NCI-H187 treated with DMSO at 0.1 percent for 48 hours (cell line): Measurements from ENCODE around the gene KIFC3.
"Not testable (repeated sequence)": the region's sequence is repeated elsewhere in the genome, so short reads cannot be mapped to it uniquely, and the experiment has no call there.

Source experiments
- DNase-seq: peaks from one replicate; lab custom pipeline; 2025; lab: John Stamatoyannopoulos, UW

KIFC3 gene

DNA sequence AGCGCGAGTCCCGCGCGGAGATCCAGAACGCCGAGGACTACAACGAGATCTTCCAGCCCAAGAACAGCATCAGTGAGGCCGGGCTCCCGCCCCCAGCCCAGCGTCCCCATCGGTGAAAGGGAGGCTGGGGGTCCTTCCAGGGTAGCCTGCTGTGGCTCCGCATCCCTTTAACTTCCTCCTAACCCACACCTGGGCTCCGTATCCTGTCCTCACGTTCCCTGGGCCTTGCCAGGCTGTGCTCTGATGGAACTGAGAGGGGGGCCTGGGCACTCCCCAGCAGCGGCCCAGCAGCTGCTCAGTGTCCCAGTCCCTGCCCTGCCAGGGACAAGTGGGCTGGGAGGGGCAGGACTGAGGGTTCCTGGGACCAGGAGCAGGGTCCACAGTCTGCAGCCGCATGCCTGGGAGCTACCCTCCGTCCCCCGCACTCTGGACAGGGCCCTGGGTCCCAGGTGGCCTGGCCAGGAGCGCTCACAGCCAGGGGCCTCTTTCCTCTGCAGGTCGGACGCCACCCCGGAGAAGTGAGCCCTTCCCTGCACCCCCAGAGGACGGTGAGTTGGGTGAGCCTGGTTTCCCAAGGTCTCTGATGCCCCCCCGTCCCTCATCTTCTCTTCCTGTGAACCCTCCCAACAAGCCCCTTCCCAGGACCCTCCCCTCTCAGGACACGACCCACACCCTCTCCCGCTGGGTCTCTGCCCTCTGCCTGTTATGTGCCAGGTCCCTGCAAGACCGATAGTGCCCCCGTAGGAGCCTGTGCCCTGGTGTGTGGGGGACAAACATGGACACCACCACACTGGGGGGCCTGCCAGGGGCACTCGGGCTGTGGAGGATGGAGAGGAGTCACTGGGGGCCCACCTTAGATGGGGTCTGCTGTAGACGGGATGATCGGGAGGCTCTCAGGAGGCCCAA lies 48.6 kb downstream of the KIFC3 start:
- no peak for DNase-seq

DNA sequence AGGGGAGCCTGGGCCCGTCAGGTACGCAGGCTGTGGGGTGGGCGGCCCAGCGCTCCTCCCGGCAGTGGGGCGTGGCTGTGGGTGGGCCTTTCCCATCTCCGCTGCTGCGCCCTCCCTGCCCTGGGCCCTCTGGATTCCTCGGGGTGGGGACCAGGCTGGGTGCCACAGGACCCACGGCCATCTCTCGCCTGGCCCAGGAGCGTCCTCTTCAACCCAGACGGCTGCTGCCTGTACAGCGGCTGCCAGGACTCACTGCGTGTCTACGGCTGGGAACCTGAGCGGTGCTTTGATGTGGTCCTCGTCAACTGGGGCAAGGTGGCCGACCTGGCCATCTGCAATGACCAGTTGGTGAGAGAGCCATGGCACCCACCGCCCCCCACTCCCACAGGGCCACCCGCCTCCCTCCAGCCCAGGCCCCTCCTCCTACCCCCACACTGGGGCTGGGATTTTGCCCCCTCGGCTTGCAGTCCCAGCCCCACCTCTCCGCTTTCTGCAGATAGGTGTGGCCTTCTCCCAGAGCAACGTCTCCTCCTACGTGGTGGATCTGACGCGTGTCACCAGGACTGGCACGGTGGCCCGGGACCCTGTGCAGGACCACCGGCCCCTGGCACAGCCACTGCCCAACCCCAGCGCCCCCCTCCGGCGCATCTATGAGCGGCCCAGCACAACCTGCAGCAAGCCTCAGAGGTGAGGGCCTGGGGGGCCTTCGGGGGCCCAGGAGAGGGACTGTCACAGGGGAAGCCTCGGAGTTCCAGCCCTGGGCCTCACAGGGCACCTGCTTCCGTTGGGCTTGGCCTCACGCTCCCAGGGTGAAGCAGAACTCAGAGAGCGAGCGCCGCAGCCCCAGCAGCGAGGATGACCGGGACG lies 49.5 kb downstream of the KIFC3 start:
- no peak for DNase-seq

DNA sequence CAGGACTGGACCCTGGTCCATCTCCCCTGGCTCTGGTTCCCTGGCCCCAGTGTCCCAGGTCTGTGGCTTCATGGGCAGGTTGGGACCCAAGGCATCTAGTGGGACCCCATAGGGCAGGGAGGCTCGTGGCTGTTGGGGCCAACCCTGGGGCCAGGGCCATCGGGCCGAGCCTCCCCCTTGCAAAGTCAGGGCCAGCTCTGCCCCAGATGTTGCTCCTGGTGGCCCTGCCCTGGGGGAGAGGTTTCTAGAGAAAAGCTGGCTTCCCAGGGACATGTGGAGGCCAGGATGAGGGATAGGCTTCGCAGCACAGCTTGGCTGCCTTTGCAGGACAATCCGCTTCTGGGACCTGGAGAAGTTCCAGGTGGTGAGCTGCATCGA lies 50.1 kb downstream of the KIFC3 start:
- DNase-seq = no peak

DNA sequence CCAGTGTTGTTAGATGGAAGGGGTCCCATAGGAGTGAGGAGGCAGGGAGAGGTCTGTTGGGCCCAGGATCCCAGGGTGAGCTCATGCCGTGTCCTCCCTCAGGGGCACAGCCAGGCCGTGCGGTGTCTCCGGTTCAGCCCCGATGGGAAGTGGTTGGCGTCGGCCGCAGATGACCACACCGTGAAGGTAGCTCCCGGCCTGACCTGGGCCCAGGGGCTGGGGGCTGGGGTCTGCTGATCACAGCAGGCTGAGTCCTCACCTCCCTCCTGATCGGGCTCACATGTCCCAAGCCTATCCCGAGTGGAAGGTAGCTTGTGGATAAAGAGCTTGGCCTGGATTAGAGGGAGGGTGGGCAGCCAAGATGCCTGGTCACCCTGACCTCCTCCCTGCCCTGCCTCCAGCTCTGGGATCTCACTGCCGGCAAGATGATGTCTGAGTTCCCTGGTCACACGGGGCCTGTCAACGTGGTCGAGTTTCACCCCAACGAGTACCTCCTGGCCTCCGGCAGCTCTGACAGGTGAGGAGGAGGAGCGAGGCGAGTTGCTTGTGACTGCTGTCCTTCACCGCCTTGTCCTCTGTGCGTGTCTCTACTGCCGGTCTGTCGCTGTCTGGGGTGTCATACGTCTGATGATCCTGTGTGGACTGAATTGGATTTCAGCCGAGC lies 50.6 kb downstream of the KIFC3 start:
- DNase-seq = no peak

DNA sequence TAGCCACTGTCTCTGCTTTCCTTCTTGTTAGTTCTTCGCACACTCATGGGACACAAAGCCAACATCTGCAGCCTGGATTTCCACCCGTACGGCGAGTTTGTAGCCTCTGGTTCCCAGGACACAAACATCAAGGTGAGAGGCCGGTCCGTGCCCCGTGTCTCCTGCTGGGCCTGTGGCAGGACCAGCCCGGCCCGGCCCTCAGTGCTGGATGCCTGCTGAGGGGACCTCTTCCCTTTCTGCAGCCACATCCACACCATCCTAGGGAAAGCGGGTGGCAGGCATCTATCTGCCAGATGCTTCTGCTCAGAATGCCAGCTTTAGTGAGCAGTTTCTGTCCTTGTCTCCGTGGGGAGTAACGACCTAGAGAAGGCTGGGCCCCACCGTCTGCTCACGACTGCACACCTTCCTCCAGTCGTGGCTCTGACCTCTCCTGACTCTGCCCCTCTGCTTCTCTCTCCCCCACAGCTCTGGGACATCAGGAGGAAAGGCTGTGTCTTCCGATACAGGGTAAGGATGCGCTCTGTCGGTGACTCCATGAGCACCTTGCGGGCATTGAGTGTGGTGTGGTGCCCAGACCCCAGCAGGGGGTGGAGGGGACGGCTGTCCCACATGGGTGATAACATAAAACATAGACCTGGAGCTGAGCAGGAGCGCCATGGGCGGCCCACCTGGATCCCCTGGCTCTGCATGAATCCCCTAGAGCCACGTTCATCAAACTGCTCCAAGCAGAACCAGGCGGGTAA lies 51.3 kb downstream of the KIFC3 start:
- DNase-seq = no peak

DNA sequence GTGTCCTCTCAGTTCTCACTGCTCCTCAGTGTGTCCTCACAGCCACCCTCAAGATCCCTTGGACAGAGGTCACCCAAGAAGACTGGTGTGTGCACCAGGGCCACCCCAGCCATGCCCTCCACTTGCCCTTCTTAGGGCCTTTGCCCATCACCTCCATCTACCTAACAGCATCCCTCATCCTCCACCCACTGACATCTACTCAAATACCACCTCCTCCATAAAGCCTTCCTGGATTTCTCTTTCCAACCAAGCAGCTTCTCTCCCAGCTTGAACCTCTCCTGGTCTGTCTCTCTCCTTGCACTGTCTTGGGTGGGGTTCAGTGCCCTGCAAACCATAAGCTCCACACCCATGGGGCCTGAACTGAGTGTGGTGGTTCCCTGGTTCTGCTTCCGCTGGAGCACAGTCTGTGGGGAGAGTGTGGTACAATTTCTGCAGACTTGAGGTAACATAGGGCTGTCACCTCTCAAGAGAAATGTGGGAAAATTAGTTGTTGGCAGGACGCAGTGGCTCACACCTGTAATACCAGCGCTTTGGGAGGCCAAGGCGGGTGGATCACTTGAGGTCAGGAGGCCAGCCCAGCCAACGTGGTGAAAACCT lies 52.3 kb downstream of the KIFC3 start:
- DNase-seq = no peak

DNA sequence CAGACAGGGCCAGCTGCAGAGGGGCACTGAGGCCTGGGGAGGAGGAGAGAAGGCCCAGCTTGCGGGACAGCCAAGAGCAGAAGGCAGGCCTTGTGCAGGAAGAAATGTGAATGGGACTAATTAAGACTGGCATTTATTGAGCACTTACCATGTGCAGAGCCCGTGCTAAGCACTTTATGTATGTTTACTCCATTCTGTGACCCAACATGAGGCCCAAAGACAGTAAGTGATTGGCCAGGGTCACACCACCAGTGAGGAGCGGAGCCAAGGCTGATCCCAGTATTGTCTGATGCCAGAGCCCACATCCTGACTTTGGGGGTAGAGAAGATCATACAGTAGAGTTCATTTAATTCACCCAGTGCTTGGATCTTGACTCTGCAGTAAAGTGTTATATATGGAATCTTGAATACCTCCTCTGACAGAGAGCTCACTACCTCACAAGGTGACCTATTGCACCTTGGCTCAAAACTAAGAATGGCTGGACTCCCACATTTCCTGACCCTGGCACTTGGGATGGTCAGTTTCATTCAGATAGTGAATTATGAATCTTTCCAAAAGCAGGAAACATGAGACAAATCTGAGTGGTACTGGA lies 53.1 kb downstream of the KIFC3 start:
- no peak for DNase-seq

DNA sequence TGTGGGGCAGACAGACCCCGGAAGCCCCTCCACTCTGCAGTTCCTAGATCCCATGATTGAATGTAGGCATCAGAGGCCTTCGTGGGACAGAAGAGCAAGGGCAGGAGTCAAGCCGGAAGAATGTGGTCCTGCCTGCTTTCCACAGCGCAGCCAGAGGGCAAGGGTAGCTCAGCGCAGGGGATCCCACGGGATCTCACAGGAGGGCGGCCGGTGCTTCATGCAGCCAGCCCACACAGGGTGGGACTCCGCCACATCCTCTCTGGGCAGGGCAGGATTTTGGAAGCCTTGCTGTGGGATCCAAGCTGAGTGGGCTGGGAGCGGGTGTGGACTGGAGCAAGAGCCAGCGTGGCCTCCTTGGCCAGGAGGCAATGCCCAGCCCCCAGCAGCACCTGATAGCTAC lies 53.7 kb downstream of the KIFC3 start:
- DNase-seq = no peak

DNA sequence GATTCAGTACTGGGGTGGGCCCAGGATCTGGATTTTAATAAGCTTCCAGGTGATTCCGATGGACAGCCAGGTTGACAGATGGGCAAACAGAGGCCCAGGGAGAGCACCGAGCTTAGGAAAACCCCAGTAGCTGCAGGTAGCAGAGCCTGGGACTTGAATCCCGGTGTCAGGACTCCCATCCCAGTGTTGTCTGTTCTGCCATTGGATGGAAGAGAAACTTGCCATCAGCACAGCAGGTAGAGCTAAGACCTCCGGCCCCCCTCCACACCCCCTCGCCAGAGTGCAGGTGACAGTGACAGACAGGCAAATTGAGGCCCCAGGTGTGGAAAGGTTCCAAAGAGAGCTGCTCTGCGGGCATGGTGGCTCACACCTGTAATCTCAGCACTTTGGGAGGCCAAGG lies 54.3 kb downstream of the KIFC3 start:
- DNase-seq = no peak

DNA sequence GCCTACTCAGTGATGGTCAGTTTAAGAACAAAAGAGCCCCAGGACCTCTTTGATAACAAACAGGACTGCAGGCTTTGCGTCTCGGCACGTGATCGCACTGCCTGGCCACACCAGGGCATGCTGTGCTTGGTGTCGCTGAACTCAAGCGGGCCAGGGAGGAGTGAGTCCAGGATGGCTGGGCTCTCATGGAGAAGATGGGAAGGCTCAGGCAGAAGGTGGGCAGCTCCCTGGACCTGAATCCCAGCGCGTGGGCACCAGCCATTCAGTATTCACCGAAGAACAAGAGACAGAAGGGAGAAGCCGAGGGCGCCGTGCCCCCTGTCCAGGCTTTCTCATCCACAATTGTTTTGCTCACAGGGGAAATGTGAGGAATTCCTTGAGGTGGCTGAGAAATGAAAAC lies 54.8 kb downstream of the KIFC3 start:
- no peak for DNase-seq

DNA sequence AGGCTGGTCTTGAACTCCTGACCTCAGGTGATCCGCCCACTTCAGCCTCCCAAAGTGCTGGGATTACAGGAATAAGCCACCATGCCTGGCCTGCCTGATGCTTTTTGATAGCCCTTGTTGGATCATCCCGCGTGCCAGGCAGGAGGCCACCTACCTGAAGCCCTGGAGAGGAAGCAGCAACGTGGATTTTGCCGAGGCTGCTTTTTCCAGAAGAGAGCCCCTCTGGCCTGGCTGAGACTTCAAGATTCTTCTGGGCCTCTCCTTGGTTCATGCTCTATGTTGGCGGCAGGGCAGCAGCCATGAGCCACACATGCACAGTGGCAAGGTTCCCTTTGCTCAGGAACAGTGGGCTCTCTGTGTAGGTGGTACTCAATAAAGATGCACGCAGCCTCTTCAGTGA lies 55.2 kb downstream of the KIFC3 start:
- DNase-seq = no peak

DNA sequence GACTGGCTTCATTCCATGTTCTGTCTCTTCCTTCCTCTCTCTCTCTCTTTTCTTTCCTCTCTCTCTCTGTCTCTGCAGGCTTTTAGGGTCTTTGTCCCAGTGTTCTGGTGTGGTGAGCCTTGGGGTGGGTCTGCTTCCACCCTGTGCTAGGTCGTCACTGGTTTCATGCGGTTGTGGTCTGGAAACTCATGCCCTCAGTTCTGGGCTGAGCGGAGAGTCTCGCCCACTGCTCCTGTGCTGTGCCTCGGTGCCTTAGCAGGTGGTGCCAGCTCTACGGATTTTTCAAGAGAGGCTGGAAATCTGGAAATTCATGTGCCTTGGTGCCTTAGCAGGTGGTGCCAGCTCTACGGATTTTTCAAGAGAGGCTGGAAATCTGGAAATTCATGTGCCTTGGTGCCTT lies 56.0 kb downstream of the KIFC3 start:
- DNase-seq = not testable (repeated sequence)

DNA sequence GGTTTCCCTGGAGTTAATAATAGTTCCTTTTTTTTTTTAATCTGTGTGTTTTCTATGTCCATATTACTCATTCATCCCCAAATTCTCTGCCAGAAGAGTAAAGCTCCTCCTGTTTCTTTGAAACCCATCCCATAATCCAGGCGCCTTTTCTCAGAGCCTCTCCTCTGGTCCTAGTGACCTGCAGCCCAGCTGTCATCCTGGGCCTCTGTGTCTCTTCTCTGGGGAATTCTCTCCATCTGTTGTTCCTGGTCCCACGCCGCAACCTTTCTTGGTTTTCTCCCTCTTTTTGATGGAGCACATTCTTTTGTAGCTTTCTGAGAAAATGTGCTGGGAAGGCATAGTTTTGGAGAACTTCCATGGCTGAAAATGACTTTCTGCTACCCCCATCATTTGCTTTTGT lies 56.5 kb downstream of the KIFC3 start:
- no peak for DNase-seq

DNA sequence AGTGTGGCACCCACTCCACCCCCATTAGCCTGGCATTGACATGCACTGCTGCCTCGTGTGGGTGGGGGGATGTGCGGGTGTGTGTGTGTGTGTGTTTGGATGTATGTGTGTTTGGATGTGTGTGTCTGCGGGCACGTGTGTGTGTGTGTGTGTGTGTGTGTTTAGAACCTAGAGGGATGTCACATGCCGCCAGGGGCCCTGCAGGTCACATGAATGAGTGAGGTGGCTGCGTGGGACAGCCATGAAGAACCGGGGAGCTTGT lies 57.7 kb downstream of the KIFC3 start:
- DNase-seq = no peak

DNA sequence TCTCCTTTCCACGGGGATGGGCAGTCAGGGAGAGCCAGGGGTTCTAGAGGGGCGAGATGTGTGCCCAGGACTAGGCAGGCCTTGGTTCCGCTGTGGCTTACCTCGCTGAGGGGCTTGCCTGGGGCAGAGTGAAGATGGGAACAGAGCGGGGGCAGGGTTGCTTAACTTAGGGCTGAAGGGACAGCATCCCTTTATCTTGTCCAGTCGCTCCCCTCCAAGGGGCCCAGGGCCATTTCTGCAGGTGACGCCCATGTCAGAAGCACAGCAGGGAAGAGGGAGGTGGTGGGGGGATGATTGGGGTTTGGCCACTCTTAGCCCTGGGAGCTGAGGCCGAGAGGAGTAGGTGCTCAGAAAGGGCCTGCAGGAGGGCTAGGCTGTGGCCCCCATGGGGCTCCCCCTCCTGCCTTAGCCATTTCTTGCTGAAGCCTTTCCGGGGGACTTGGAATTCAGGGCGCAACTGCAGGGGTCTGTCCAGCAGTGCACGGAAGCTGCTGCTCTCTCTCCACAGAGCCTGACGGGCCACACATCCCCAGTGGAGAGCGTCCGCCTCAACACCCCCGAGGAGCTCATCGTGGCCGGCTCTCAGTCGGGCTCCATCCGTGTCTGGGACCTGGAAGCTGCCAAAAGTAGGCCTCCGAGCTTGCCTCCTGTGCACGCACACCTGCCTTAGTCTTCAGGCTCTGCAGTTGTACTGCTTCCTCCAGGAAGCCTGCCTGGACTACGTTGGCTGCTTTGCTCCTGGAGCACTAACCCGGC lies 58.2 kb downstream of the KIFC3 start:
- DNase-seq = no peak

DNA sequence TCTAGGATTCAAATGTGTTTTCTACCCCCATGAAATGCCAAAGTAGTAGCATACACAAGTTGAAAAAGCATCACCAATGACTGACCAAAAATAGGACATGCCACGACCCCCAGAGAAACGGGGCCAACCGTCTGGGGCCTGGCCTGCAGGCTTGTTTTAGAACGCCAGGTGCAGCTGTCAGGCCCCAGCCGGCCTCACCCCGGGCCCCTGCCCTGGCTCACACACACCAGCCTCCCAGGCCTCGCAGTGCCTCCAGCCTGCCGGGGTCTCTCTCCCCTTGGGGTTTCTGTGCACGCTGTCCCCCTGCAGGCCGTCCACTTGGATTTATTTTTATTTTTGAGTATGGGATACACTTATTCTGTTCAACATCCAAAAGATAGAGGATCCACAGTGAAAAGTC lies 58.8 kb downstream of the KIFC3 start:
- DNase-seq = no peak

DNA sequence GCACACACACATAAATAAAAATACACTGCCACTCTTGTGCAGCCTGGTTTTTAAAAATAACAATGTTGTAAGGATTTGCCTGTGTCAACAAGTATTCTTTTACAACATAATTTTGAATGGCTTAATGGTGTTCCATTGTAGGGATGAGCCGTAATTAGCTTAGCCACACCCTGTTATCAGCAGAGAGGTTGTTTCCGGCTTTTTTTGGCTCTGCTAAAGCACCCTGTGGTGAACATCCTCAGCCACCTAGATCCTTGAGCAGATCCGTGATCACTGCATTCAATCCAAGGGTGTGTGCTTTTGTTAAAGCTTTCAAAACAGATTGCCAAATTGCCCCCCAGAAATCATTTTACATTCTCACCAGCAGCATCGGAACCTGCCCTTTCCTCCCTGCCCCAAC lies 59.7 kb downstream of the KIFC3 start:
- DNase-seq = no peak

DNA sequence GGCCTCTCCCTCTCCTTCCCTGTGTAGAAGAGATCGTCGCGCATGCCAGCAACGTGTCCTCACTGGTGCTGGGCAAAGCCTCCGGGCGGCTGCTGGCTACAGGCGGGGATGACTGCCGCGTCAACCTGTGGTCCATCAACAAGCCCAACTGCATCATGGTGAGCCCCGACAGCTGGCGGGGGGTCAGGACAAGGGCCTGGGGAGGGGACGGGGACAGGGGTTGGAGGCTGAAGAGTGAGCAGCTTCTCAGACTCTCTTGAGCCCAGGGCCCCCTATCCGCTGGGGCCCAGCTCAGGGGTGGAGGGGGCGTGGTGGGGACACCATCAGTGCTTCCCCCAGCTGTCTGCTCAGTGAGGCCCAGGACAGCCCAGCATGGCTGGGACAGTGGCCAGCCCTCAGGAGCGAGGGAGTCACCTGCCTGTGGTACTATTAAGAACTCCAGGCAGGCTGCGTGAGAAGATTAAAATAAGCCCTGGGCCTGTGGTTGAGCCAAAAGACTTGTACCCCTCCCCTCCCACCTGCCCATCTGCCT lies 60.6 kb downstream of the KIFC3 start:
- DNase-seq = no peak

DNA sequence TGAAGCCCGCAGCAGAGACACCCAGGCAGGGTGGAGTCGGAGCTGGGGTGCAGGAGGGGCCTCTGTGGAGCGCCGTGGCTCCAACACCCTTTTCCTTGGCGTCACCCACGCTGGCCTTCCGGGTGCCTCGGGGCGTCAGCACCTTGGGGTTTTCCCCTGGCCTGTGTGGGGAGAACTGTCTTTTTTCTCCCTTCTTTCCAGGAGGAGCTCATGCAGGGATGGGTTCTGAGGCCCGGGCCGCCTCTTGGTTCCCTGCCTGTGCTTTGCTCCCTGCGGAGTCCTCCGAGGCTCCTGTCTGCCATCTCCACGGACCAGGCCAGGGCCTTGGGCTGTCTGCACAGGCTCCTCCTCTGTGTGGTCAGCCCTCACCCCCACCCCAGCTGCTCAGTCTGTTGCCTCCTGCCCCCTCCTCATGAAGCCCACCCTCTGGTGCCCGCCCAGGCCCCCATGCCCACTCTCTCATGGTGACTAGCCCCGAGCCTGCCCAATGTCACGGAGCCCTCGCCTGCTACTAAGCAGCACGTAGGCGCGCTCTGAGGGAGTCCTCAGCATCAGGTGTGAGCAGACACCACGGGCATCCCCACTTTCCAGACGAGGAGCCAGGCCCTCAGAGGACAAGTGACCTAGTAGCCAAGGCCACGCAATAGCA lies 61.7 kb downstream of the KIFC3 start:
- no peak for DNase-seq
